GM08714 (cell line): ENCODE data around the gene FMN2.

Experiments
- H3K4me3 ChIP-seq: fragments of 200-500 bp; sonication (Bioruptor generic); 2 replicates; pipeline ENCODE4 v1.5.1; 2014; ENCODE audit warnings: mild to moderate bottlenecking, low read length, inconsistent platforms
- ZNF274 ChIP-seq: IDR thresholded peaks from 2 replicates; pipeline ENCODE4 v1.6.1; 2012; ENCODE audit warnings: mild to moderate bottlenecking, low read depth, low read length

The FMN2 gene

GRCh38 chr1:240188139-240188538 lies 96.5 kb downstream of the FMN2 start:
- no peak for TF ChIP-seq ZNF274
- no peak overlapping the region for H3K4me3 ChIP-seq

DNA sequence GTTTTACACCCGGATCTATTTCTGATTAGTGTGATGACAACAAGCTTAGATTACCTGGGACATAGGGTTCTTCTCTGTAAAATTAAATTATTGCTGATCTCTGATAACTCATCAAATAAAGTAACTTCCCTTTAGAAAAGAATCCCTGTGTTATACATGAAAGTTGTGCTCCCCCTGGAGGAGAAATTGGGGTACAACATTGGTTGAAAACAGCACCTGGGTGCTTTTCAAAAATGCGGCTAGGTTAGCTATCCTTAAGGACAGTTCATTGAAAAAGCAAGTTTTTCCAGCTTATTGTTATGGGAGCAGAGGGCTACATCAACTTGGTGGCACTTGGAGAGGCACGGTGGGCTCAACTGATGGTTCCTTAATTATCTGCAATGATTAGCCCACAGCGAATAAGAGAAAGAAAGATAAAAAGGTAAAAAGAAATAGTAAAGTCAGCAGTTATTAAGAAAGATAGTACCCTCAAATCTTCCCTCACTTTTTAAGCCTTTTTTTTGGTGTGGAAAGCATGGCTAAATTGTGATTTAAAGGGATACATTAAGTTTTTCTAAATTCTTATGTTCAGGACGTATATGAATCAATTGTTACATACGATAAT lies 97.8 kb downstream of the FMN2 start:
- no peak for TF ChIP-seq ZNF274
- H3K4me3 ChIP-seq = no peak overlapping the region

DNA sequence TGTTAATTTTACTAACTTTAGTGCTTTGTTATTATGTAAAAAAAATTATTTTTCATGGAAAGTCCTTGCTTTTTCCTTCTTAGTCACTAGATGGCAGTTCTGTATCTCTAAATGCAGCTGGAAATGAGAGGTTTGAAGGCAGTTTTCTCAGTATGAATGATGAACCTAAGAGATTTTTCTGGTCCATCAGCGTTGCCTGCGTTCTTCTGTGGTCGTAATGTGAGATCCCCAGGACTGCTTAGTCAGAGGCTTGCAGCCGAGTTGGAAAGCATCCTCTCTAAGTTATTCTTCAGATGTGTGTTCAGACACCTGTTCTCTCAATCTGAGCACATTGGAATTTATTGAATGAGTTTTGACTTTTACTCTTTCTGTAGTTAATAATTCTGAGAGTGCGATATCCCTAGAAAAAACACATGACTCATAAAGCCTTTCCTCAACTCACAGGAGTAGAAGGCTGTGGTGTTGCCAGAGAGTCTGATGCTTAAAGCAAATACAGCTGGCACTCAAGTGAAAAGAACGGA lies 99.3 kb downstream of the FMN2 start:
- no peak for TF ChIP-seq ZNF274
- H3K4me3 ChIP-seq = no peak overlapping the region

DNA sequence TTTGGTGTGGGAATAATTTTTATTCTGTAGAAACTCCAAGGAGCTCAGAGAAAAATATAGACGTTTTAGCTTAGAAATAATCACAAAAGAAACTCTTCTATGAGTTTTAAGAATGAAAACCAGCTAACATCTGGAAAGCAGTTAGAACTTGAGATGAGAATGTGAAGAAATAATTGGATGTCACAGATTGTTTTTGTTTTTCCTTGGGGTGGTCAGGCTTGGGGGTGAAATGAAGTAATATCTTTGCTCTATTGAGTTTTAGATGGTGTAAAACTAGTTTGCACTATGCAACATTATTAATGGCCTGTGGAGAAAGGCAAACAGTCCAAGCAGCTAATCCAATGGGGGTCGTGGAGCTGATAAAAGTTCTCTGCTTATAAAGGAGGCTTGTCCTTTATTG lies 101.2 kb downstream of the FMN2 start:
- no peak overlapping the region for H3K4me3 ChIP-seq
- TF ChIP-seq ZNF274 = no peak

- no peak for TF ChIP-seq ZNF274
- no peak overlapping the region for H3K4me3 ChIP-seq
Observed at GRCh38 chr1:240193679-240194078, 102.0 kb downstream of the FMN2 start.

GRCh38 chr1:240194120-240194519 lies 102.4 kb downstream of the FMN2 start:
- no peak for TF ChIP-seq ZNF274
- no peak overlapping the region for H3K4me3 ChIP-seq

DNA sequence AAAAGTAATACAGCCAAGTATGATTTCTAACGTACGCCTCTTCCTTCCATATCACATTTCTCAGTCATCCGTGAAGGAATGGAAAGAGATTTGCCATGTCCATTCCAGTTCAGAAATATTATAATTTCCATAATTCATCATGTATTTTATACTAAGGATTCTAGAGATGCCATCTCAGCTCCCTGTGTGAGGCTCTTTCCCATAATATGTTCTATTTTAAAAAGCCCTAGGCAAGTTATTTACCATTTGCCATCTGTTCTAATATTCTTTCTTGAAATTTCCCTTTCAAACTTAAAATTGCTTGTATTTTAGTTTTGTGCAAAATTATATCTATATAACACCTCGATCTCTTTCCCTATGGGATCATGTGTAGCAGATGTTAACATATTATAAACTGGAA lies 106.7 kb downstream of the FMN2 start:
- no peak for TF ChIP-seq ZNF274
- H3K4me3 ChIP-seq = no peak overlapping the region

GRCh38 chr1:240199758-240200645 lies 108.3 kb downstream of the FMN2 start:
- no peak for TF ChIP-seq ZNF274
- no peak overlapping the region for H3K4me3 ChIP-seq

DNA sequence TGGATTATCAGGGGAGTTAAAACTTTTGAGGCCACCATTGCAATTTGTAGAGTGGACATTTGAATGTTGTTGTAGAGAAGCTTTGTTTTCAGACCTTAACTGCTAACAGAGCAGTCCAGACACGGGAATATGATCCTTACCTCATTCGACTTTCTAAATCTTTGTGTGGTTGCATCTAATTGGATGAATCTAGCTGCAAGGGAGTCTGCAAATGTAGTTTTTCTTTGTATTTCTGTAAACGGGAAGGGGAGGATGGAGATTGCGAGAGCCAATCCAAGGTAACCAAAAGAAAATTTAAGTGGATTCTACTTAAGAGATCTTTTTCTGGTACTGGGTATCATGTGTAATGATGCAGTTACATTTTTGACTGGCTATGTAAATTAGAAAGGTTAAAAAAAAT lies 110.2 kb downstream of the FMN2 start:
- TF ChIP-seq ZNF274 = no peak
- H3K4me3 ChIP-seq = no peak overlapping the region

- TF ChIP-seq ZNF274 = no peak
- no peak overlapping the region for H3K4me3 ChIP-seq
Observed at GRCh38 chr1:240207073-240207709, 115.5 kb downstream of the FMN2 start.

DNA sequence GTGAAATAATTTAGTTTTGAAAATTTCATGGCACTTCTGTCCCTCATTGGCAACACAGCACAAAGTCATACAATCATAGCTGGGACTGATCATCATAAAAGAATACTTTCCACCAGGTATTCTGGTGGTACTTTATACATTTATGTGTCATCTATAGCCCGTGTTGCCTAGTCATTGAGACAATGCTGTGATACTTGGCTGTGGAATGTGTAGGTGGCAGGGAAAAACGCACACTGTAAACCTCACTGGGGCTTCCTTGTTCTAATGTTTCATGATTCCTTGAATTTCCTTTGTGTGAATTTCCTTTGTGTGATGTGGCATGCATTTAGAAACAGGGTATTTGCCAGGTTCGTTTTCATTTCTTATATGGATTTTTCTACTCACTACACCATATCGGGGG lies 118.3 kb downstream of the FMN2 start:
- H3K4me3 ChIP-seq = no peak overlapping the region
- no peak for TF ChIP-seq ZNF274

DNA sequence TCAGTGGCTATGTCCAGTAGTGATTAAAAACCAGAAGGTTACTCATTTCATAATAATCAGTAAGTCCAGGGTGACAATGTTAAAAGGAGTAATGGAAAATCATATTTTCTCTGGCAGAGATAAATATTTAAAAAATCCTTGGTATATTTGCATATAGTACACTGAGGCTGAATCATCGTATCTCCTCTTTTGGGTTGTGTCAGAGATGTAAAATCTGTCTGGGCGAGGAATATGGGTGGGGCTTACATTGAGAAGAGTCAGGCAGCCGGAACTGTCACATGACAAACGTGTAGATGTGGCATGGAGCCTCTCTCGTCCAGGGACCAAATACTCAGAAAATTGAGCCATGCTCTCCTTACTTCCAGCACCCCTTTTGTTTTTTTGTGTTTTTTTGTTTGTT lies 120.9 kb downstream of the FMN2 start:
- no peak for TF ChIP-seq ZNF274
- H3K4me3 ChIP-seq = no peak overlapping the region

- H3K4me3 ChIP-seq = no peak overlapping the region
- no peak for TF ChIP-seq ZNF274
Observed at GRCh38 chr1:240217403-240217802, 125.7 kb downstream of the FMN2 start.

GRCh38 chr1:240219104-240219503 lies 127.4 kb downstream of the FMN2 start:
- no peak overlapping the region for H3K4me3 ChIP-seq
- TF ChIP-seq ZNF274 = no peak

DNA sequence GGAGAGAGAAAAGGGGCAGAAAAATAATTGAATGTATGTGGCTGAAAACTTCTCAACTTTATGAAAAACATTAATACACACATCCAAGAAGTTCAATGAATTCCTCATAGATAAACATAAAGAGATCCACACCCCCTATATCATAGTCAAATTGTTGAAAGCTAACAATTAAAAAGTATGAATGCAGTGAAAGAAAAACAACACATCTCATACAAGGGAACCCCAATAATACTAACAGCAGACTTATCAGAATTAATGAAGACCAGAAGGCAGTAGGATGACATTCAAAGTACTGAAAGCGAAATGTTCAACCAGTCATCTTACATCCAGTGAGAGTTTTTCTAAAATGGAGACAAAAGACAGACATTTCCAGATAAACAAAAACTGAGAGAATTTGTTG lies 134.4 kb downstream of the FMN2 start:
- H3K4me3 ChIP-seq = no peak overlapping the region
- no peak for TF ChIP-seq ZNF274
